GM21381 (cell line): Measurements from ENCODE around the gene SPATA19.

Experiments
- ATAC-seq: cut with Tn5 transposase; IDR thresholded peaks from one replicate; pipeline ENCODE4 v1.9.1; 2021; ENCODE audit warnings: mild to moderate bottlenecking, moderate library complexity; ENCODE audit not compliant: unreplicated experiment

The SPATA19 gene

GRCh38 chr11:133835593-133836548 is 9.4 kb downstream of the SPATA19 start:
- ATAC-seq, result no peak

GRCh38 chr11:133834682-133835592 is 10.4 kb downstream of the SPATA19 start:
- peak; percentile 86 for ATAC-seq

- no peak for ATAC-seq
Measured at GRCh38 chr11:133833898-133834681, 11.2 kb downstream of the SPATA19 start.

- ATAC-seq, result no peak
Measured at GRCh38 chr11:133832991-133833897, 12.1 kb downstream of the SPATA19 start.

- no peak for ATAC-seq
Measured at GRCh38 chr11:133832096-133832990, 13.0 kb downstream of the SPATA19 start.

GRCh38 chr11:133830931-133831907 is 14.1 kb downstream of the SPATA19 start:
- ATAC-seq, result no peak

- ATAC-seq, result no peak
Measured at GRCh38 chr11:133829566-133829965, 15.7 kb downstream of the SPATA19 start.

GRCh38 chr11:133828871-133829270 is 16.4 kb downstream of the SPATA19 start:
- no peak for ATAC-seq

- ATAC-seq, result no peak
Measured at GRCh38 chr11:133827556-133827955, 17.8 kb downstream of the SPATA19 start.

GRCh38 chr11:133826866-133827265 is 18.4 kb downstream of the SPATA19 start:
- no peak for ATAC-seq

GRCh38 chr11:133825666-133826065 is 19.6 kb downstream of the SPATA19 start:
- ATAC-seq, result no peak

GRCh38 chr11:133825156-133825555 is 20.2 kb downstream of the SPATA19 start:
- no peak for ATAC-seq

GRCh38 chr11:133824593-133824992 is 20.7 kb downstream of the SPATA19 start:
- ATAC-seq, result no peak

GRCh38 chr11:133823614-133824013 is 21.7 kb downstream of the SPATA19 start:
- ATAC-seq, result no peak

- ATAC-seq, result no peak
Measured at GRCh38 chr11:133823211-133823610, 22.1 kb downstream of the SPATA19 start.

- ATAC-seq, result no peak
Measured at GRCh38 chr11:133821776-133822175, 23.5 kb downstream of the SPATA19 start.

- no peak for ATAC-seq
Measured at GRCh38 chr11:133819746-133820315, 25.5 kb downstream of the SPATA19 start.
